Stimulated activated CD4-positive, alpha-beta T cell treated with anti-CD3 and anti-CD28 coated beads, Interleukin-1b, Interleukin-23, amount 100 ng/mL, for 4 hours (primary cell): Measurements from ENCODE around the gene TNS1.

Experiments
- DNase-seq, 2 donors: peaks; one replicate each; pipeline ENCODE4 v3.0.0-alpha.2; 2020; ENCODE audit warnings: low read depth in 2 of 2

The TNS1 gene

DNA sequence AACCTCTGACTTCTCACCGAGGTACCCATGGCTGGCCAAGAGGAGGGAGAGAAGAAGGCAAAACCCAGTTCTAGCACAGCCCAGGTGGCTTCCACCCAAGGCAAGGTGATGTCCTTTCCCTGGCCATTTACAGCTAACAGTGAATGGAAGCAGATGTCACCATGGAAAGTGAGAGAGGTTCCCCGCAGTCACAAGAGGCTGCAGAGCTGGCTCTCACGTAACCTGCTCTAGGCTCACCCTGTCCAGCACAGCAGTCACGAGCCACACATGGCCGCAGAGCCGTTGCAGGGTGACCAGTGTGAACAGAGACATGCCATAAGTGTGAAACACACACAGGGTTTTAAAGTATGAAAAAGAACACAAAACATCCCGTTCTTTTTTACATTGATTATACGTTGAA lies 169.4 kb downstream of the TNS1 start:
- DNase-seq, result no peak

DNA sequence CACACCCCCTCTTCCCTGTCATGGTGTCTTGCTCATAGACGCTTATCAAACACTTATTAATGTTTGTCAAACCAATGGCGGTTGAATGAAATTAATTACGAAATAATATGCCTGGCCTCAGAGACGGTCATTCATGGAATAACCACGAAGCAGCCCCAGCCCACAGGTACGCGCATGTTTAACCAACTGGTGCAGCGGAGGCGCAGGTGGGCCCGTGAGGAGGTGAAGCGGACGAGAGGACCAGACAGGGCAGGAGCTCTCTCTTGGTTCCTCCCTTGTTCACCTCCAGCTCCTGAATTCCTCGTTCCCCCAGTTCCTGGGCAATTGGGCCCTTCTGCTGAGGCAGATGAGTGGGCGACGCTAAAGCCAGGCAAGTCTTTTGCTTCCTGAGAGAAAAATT lies 169.8 kb downstream of the TNS1 start:
- no peak for DNase-seq

DNA sequence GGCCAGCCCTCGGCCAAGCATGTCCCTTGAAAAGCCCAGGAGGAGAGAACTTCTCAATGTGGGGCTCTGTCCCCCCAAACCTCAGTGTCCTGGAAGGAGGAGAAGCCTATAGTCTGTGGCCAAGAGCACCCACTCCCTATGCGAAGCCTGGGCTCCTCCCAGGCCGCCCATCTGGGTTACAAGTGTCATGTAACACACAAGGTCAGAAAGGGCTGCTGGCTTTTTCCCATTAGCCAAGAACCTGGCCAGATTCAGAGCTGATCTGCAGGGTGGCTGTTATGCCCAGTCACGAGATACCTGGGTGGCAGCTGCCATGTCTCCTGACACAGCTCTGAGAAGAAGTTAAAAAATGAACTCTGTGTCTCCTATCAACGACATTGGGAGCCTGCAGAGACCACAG lies 170.7 kb downstream of the TNS1 start:
- no peak for DNase-seq

DNA sequence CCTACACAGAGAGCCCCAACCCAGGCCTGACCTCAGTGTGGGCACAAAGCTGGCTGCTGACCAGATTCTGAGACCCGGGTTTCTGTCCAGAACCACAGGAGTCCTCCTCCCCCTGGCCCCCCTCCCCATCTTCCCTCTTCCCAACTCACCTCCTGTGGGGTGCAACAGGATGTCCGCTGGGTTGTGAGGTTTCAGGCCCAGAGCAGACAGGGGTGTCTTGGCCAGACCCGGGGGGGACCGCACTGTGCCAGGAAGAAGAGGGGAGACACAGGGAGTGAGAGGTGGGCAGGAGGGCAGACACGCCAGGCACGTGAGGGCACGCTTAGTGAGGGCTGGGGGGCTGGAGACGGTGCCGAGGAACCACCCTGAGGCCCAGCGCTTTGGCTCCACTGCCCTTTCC lies 171.5 kb downstream of the TNS1 start:
- DNase-seq, result no peak

DNA sequence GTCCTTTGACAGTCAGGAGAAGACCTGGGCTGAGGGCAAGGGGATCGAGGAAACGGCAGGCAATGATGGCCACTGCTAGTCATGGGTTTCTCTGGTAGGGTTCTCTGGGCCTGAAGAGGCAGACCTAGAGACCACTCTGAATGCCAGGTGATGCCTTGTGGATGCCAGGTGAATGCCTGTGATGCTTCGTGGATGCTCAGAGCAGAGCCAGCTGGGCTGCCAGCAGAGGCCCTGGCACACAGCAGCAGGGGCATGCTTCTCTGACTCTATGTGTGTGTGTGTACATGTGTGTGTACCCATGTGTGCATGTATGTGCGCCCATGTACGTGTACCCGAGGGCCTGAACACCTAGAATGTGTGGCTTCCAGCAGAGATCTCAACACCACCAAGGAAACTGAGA lies 172.0 kb downstream of the TNS1 start:
- no peak for DNase-seq

DNA sequence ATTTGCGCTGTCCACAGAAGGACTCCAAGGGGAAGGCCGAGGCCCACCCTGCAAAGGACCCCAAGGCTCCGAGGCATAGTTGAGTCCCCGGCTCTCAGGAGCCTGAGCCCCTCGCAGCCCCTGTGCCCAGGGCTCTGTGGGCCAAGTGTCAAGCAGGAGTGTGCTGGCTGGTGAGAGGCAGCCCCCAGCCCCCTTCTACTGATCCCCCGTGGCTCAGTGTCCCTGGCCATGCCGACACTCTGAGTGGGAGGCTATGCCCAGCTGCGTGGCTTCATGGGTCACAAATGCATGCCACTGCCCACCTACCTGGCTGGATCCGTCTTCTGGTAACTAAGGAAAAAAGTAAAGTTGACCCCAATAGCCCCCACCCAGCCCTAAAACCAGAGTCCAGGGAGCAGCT lies 172.7 kb downstream of the TNS1 start:
- no peak for DNase-seq

DNA sequence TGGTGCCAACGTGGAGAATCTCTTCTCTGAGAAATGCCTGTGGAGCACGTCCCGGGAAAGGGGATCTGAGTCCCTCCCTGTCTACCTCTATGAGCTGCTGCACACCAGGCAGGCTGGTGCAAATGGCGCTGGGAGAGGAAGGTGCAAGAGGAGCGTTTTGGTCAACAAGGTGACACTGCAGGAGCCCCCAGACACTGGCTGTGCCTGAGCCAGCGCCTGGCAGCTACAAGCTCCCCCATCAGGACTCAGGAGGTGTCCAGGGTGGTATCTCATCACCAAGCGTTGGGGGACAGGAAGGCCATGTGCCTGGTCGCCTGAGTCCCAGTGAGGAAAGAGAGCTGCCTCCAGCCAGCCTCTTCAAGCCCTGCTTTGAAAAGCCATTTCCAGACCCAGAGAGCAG lies 173.4 kb downstream of the TNS1 start:
- DNase-seq, result no peak

DNA sequence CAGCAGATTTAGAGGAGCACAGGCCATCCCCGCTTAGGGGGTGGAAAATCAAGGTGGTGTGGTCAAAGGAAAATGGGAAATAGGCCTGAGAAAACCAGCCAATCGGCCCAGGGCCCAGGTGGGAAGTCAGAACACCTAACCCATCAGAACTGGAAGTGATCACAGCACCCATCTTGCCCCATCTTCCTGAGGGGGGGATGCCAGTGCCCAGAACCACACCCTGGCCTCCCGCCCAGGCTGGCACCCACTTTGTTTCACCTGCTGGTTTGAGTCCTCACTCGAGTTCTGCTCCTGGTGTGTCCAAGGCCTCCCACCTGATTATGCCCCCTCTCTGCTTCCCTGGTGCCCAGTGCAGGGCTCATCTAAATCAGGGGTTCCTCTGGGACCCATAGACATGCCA lies 174.5 kb downstream of the TNS1 start:
- DNase-seq, result no peak

DNA sequence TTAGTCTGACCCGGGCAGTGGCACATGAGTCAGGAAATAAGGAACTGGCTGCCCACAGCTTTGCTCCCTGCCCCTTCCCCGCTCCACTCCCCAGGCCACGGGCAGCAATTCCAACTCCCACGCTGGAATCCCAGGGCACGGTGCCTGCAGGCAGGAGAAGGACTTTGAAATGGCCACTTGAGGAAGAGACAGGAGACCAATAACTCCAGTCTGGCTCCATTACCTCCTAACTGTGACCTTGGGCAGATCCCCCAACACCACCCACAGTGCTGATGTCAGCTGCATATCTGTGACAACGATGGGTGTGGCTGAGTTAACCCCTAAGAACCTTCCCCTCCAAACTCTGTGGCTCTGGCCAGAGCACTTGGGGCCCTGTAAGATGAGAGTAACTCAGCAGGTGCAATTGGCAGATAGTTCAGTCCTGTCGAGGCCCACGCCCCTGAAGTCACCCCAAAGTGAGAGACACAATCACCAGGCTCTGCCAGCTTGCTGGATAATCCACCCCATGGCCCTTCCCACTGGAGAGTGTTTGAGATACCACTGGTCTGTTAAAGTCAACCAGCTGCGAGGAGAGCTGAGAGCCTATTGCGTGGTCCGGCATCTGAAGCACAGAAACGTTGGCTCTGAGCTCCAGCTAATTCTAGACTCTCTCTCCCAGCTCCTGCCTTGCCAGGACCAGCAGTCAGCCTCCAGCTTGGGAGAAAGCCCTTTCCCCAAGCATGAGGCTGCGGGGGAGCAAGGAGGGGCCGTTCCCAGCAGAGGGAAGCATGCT lies 175.2 kb downstream of the TNS1 start:
- no peak for DNase-seq

DNA sequence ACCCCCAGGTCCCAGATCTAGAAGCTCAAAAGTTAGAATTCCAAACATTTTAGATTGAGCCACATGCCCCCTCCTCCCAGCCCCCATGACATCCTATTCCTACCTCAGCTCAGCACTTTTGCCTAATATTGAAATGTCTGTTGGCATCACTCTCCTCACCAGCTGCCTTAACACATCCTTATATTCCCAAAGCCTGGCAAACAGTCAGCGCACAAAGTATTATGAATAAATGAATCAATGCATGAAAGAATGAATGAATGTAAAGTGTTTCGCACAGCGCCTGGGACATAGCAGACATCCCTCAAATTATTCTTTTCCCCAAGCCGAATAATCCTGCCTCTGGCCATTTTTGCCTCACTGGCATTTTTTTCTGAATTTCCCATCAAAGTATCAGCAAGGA lies 175.8 kb downstream of the TNS1 start:
- DNase-seq, result no peak

DNA sequence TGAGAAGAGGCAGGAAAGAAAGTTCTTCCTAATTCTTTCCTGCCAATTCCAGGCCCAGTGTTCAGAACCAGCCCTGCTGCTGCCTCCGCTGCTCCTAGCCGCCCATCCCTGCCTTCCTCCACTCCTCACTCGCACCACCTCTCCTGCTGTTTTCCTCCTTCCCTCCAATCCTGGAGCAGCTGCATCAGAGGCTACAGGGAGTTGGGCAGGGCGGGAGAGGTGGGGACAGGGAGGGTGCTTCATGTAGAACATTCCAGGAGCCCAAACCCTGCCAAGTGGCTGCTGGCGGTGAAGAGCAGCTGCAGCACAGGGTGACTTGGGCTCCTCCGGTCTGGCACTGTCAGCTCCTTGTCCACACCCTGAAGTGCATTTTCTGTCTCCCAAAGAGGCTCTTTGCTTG lies 176.3 kb downstream of the TNS1 start:
- no peak for DNase-seq

DNA sequence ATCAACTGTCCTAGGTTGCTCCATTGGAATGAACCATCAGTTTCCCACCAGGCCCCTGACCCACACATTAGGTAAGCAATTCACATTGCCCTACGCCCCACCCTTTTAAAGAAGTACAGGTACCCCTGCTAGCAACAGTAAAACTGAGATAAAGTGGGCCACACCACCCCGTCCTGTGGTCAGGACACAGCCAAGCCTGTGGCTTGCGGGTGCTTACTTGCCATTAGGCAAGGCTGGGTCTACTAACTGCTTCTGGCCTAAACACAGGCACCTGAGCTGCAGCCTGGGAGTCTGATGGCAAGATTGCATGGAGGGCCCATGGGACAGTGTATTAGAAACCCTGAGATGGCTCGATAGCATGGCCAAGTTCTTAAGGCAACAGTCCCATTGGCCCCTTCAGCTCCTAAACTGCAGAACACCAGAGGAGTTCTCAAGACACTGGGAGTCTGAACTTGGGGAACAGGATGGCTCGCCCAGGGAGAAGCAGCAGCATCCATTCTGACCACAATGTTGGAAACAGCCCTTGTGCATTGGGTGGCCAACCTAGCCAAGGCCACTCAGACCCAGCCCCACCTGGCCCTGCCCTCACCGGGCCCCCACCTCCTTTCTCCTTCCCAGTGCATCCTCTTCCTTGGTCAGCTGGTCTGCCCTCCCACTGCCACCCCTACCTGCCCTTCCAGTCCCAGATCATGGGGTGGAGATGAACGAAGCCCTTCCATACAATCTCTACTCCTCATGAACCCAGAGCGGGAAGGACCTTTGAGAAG lies 177.1 kb downstream of the TNS1 start:
- no peak for DNase-seq

DNA sequence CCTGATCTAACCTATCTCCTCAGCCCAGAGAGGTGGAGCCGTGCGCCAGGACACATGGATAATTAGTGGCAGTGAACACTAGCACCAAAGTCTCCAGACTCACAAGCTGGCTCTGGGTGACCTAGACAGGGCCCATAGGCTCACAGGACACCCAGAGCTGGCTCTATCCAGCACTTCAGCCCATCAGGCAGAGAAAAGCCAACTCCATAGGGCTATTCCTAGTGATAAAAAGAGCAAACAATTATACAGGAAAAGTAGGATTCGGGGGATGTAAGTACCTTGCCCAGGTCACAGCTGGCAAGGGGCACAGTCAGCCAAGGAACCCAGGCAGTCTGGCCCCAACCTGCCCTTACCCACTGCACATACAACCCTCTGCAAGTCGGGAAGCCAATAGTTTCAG lies 178.6 kb downstream of the TNS1 start:
- no peak for DNase-seq

DNA sequence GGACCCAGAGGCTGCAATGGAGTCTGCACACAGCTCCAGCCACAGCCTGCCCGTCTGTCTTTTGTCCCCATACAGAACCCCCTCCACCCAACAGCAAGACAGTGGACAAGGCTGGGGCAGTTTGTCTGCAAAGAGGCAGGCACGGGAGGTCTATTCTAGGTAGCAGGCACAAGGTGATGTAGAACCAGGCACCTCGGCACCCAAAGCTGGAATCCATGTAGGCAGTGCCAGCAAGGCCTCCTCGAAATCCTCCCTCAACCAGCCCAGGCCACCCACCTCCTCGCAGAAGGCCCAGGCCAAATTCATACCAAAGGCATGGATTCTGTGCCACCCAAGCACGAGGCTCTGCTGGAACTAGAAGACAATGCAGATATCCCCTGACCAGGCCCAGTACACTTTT lies 179.2 kb downstream of the TNS1 start:
- no peak for DNase-seq

DNA sequence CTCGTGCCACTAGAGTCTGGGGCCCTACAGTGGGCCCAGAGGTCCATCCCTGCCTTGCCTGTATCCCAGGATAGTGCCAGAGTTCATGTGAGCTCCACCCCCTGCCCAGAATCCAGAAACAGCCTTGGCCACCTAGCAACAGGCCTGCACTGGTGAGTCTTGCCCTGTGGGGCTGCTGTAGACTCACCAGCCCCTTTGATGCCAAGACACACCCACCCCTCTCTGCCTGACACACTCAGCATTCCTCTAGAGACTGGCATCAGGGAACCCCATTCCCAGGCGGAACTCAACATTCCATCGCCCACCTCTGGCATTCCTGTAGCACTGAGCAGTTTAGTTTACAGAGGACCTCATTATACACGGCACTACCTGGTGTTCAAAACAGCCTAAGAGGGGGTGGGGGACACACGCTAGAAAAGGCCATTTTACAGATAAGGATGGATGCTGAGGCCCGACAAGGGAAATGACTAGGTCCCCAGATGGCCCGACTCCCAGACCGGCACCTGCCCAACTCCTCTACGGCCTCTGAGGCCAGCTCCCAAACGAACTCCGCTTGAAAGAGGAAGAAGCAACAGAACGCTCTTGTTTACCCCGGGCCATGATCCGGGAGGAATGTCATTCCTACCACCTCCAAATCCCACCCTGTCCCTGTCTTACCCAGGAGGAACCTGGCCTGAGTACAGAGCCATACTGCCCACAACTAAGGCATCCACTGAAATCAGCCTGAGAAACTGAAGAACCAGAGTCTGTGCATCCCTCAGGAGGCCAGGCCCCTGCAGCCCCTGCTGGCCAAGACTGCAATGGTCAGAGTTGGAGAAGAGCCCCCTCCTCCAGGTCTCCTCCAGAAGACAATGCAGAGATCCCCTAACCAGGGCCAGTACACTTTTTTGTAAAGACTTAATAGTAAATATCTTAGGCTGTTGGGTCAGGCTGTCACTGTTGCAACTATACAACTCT lies 180.2 kb downstream of the TNS1 start:
- no peak for DNase-seq

DNA sequence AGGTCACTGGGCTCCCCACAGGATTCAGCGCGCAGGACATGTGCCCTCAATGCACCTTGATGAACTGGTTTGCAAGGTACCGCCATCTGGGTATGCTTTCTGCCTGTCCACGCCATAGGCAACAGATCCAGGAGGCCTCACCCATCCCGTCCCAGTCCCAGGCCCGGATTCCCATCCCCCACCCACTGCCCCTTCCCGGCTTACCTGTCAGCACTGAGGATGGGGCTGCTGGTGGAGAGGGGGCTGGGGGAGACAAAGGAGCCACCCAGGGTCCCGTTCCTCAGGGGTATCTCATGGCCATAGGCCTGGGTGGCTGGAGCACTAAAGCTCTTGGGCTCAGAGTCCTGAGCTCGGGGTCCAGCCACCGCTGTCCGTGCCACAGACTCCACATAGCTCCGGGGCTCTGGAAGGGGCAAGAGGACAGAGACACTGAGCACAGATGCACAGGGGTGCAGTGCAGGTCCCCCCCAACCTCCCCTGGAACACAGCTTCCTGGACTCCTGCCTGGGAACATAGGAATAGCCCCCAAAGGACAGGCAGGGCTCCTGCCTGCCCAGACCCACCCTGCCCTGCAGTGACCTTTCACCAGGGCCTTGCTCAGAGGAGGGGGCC lies 181.2 kb downstream of the TNS1 start:
- no peak for DNase-seq

DNA sequence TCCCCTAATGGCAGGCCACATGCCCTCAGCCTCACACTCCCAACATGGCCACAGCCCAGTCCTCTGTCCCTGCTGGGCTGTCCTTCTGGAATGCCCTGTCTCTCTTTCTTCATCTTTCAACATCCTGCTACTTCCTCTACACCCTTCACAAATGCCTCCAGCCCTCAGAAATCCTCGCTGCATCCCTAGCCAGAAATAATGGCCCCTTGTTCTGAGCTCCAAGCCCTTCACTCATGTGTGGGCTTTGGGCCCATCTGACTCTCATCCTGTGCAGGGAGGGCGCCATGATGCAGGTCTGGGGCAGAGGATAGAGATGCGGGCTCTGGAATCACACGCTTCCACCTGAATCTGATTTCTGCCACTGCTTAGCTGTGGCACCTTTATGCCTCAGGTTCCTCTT lies 181.9 kb downstream of the TNS1 start:
- no peak for DNase-seq

DNA sequence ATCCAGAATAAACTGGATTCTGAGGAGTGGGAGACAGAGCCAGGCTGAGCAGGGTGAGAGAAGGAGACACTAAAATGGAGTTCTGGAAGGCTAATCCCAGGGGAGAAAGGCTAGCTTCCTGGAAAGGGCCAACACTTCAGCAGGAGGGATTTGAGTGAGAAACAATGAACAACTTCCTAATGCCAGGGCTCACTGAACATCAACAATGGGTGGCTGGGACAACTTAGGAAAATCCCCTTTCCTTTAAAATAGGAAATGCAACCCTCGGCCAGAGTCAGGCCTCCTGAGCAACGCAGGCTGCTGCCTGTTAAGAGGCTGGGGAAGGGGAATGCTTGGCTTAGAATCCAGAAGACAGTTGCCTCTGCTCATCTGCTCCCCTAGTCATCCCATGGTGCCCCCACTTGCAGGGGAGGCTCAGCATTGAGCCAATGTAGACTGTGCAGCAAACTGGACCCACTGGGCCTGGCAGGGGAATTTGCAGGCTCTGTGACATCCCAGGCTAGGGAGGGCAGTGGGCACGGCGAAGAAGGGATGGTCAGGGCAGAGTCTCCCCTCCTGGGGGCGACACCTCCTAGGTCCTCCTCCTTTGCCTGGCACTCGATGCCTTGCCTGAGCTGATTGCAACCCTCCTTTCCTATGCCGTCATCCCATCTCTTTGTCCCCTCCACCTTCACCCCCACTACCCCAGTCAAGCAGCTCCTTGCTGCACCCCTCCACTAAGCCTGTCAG lies 182.5 kb downstream of the TNS1 start:
- DNase-seq, result no peak

DNA sequence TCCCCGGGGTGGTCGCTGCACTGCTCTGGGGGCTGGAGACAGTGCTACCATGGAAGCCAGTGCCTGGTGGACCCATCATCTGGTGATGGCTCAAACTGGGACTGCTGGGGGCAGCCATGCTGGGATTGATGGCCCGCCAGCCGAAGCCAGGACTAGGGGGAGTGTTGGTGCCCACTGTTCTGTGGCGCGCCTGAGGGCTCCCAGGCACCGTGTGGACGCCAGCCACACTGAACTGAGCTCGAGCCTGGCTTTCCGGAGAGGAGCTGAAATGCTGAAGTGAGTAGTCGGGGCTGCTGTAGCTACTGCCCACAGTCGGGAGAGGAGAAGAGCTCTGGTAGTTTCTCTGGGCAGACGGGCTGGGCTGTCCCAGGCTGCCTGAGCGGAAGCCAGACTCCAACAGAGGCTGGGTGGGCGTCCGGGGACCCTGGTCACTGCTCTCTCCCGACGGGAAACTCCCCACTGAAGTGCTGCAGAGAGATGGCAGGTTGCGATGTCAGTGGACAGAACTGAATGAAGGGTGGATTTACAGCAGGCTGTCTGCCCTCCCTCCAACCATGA lies 184.4 kb downstream of the TNS1 start:
- DNase-seq, result no peak

DNA sequence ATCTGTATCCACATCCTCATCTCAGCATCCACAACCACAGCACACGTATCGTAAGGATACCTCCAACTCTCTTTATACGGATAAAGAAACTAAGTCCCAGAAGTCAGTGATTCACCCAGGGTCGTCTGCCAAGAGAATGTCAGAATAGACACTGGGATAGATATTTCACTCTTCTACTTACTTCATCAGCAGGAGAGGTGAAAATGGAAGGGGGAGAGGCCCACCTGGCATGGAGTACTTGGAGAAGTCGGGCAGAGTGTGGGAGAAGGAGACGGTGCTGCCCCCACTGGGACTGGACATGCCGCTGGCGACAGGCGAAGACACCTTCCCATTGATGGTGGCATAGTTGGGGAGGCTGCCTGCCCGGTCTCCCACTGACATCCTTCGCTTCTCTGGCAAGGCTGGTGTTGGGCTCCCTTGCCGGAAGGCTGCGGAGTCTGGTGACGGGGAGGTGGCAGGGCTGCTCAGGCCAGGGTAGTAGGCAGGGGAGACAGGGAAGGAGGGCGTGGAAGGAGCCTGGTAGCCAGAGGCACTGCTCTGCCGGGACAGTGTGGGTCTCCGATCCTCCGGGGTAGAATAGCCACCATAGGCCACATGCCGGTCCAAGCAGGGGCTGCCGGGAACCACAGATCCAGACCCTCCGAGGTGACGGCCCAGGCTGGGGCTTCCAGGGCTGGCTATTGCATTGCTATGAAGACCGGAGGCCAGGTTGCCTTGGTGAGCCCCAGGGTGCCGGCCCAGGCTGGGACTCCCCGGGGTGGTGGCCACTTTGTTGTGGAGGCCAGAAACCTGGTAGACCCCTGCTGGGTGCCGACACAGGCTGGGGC lies 185.1 kb downstream of the TNS1 start:
- no peak for DNase-seq
